CD4-positive, CD25-positive, alpha-beta regulatory T cell (primary cell): Measurements from ENCODE around the gene CKMT2. TPM values are rescaled to one million over a fixed set of nuclear protein-coding genes. Genes with fewer than 3 reads are reported as not detected.

ENCODE experiments used
- ATAC-seq, 2 donors: fragments of 150-1000 bp; cut with Tn5 transposase; one replicate each; pipeline ENCODE4 v1.10.0; 2021; ENCODE audit warnings: low read depth in 2 of 2, moderate number of reproducible peaks in 2 of 2, moderate library complexity in 1 of 2
- DNase-seq, 3 donors: peaks; one replicate each; pipeline versions ENCODE4 v3.0.0 to v3.0.0-alpha.2; 2012 to 2022; ENCODE audit warnings: mixed read lengths in 1 of 3
- H3K27ac ChIP-seq: one replicate; pipeline ENCODE4 v1.7.0; 2013; ENCODE audit warnings: mild to moderate bottlenecking, low read length; ENCODE audit not compliant: insufficient read depth, poor library complexity, severe bottlenecking
- H3K27me3 ChIP-seq: one replicate; pipeline ENCODE4 v1.7.0; 2013; ENCODE audit warnings: low read length; ENCODE audit not compliant: control insufficient read depth, insufficient read depth
- H3K36me3 ChIP-seq: one replicate; pipeline ENCODE4 v1.7.0; 2013; ENCODE audit warnings: mild to moderate bottlenecking, low read length, moderate library complexity; ENCODE audit not compliant: control insufficient read depth, insufficient read depth
- H3K4me1 ChIP-seq: 2 replicates; pipeline ENCODE4 v1.7.0; 2013; ENCODE audit warnings: mild to moderate bottlenecking, low read length; ENCODE audit not compliant: insufficient read depth, control insufficient read depth, poor library complexity, severe bottlenecking
- H3K4me3 ChIP-seq: one replicate; pipeline ENCODE4 v1.7.0; 2013; ENCODE audit warnings: low read depth, mild to moderate bottlenecking, low read length, moderate library complexity
- H3K9me3 ChIP-seq, 2 experiments: 1 replicate in 1 of 2; 2 replicates in 1 of 2; pipeline ENCODE4 v1.7.0; 2013; ENCODE audit warnings: low read length in 2 of 2, mild to moderate bottlenecking in 1 of 2, moderate library complexity in 1 of 2; ENCODE audit not compliant: control insufficient read depth in 2 of 2
- H3K27ac Mint-ChIP-seq, 3 donors: one replicate each; pipeline ENCODE4 v1.8.0; 2020 to 2022; ENCODE audit warnings: mild to moderate bottlenecking in 3 of 3, mixed read lengths in 3 of 3, moderate library complexity in 2 of 3
- H3K27me3 Mint-ChIP-seq: one replicate; pipeline ENCODE4 v1.8.0; 2022; ENCODE audit warnings: mild to moderate bottlenecking, mixed read lengths
- H3K36me3 Mint-ChIP-seq: one replicate; pipeline ENCODE4 v1.8.0; 2020; ENCODE audit warnings: mixed read lengths
- H3K4me1 Mint-ChIP-seq, 4 donors: one replicate each; pipeline ENCODE4 v1.8.0; 2020 to 2022; ENCODE audit warnings: mixed read lengths in 4 of 4, mild to moderate bottlenecking in 1 of 4
- H3K4me3 Mint-ChIP-seq, 4 donors: one replicate each; pipeline ENCODE4 v1.8.0; 2020 to 2022; ENCODE audit warnings: mild to moderate bottlenecking in 4 of 4, mixed read lengths in 4 of 4, moderate library complexity in 3 of 4
- H3K9me3 Mint-ChIP-seq, 7 donors: one replicate each; pipeline ENCODE4 v1.8.0; 2020 to 2022; ENCODE audit warnings: mixed read lengths in 7 of 7, mild to moderate bottlenecking in 3 of 7, moderate library complexity in 2 of 7
- polyA plus RNA-seq, 4 donors: library from polyadenylated mRNA; unstranded; fragments of 300-500 nt; fragmentation: Illumina TruSeq; gene quantifications; one replicate each; pipeline ENCODE4 v1.2.3, GENCODE V29; 2021
- total RNA-seq: library from RNA; stranded (reverse); gene quantifications from one replicate; pipeline ENCODE4 v1.2.3, GENCODE V29; 2022

The CKMT2 gene
- total and polyA plus RNA-seq, 5 donors from 2014 or later, result 0.25 TPM; not detected in 4

- ATAC-seq (no peak), DNase-seq (peak in 1 of 3 donors; percentile 12)
- no peak overlapping the region for H3K4me3 Mint-ChIP-seq
- H3K4me1 Mint-ChIP-seq, result peaks cover 0 to 10% (median 3%) of the 10 kb centered on the region in 4 donors
- H3K27ac Mint-ChIP-seq, result peak overlapping the region in 1 of 3 donors; percentile 28
- Histone ChIP-seq H3K36me3 (no peaks in the 10 kb centered on the region), H3K27me3 (no peaks in the 10 kb centered on the region), H3K27ac (no peak overlapping the region), H3K9me3 (no peaks in the 10 kb centered on the region), H3K4me1 (peaks cover 9% of the 10 kb centered on the region), H3K4me3 (no peak overlapping the region)
- peaks cover 0 to 1% (median 0%) of the 10 kb centered on the region in 7 donors for H3K9me3 Mint-ChIP-seq
- H3K27me3 Mint-ChIP-seq, result peaks cover 4% of the 10 kb centered on the region
- peaks cover 5% of the 10 kb centered on the region for H3K36me3 Mint-ChIP-seq
These were observed 1.7 kb downstream of the CKMT2 start for GRCh38 chr5:81234801-81235200.

GRCh38 chr5:81235287-81236072 is 2.4 kb downstream of the CKMT2 start:
- peaks cover 0 to 10% (median 3%) of the 10 kb centered on the region in 4 donors for H3K4me1 Mint-ChIP-seq
- H3K4me3 Mint-ChIP-seq, result no peak overlapping the region
- H3K27ac Mint-ChIP-seq, result no peak overlapping the region
- Histone ChIP-seq H3K27me3 (no peaks in the 10 kb centered on the region), H3K4me3 (no peak overlapping the region), H3K36me3 (no peaks in the 10 kb centered on the region), H3K4me1 (peaks cover 9% of the 10 kb centered on the region), H3K27ac (no peak overlapping the region), H3K9me3 (no peaks in the 10 kb centered on the region)
- H3K36me3 Mint-ChIP-seq, result peaks cover 5% of the 10 kb centered on the region
- no peak for DNase-seq
- peaks cover 0 to 1% (median 0%) of the 10 kb centered on the region in 7 donors for H3K9me3 Mint-ChIP-seq
- no peak for ATAC-seq
- peaks cover under 1% of the 10 kb centered on the region for H3K27me3 Mint-ChIP-seq

- Histone ChIP-seq H3K27ac (no peak overlapping the region), H3K36me3 (no peaks in the 10 kb centered on the region), H3K4me3 (no peak overlapping the region), H3K4me1 (peaks cover 9% of the 10 kb centered on the region), H3K27me3 (no peaks in the 10 kb centered on the region), H3K9me3 (no peaks in the 10 kb centered on the region)
- DNase-seq (no peak), ATAC-seq (no peak)
- Mint-ChIP-seq H3K9me3 (peaks cover 0 to 1% (median 0%) of the 10 kb centered on the region in 7 donors), H3K4me1 (peaks cover 0 to 10% (median 3%) of the 10 kb centered on the region in 4 donors), H3K27me3 (no peaks in the 10 kb centered on the region), H3K27ac (peak overlapping the region in 1 of 3 donors; percentile 4), H3K4me3 (no peak overlapping the region), H3K36me3 (peaks cover 10% of the 10 kb centered on the region)
These were observed 5.3 kb downstream of the CKMT2 start for GRCh38 chr5:81238460-81238859.

GRCh38 chr5:81239613-81240012 is 6.5 kb downstream of the CKMT2 start:
- peaks cover 0 to 1% (median 0%) of the 10 kb centered on the region in 7 donors for H3K9me3 Mint-ChIP-seq
- H3K36me3 Mint-ChIP-seq, result peaks cover 10% of the 10 kb centered on the region
- no peak overlapping the region for H3K27ac Mint-ChIP-seq
- H3K27ac ChIP-seq, result no peak overlapping the region
- H3K4me1 Mint-ChIP-seq, result peaks cover 0 to 6% (median 3%) of the 10 kb centered on the region in 4 donors
- no peaks in the 10 kb centered on the region for H3K9me3 ChIP-seq
- H3K27me3 ChIP-seq, result no peaks in the 10 kb centered on the region
- peaks cover 5% of the 10 kb centered on the region for H3K4me1 ChIP-seq
- DNase-seq, result no peak
- H3K36me3 ChIP-seq, result no peaks in the 10 kb centered on the region
- no peak overlapping the region for H3K4me3 Mint-ChIP-seq
- ATAC-seq, result no peak
- H3K27me3 Mint-ChIP-seq, result no peaks in the 10 kb centered on the region
- no peak overlapping the region for H3K4me3 ChIP-seq

GRCh38 chr5:81241001-81241400 is 7.9 kb downstream of the CKMT2 start:
- peaks cover 0 to 1% (median 0%) of the 10 kb centered on the region in 7 donors for H3K9me3 Mint-ChIP-seq
- H3K27ac Mint-ChIP-seq, result no peak overlapping the region
- peaks cover 15% of the 10 kb centered on the region for H3K36me3 Mint-ChIP-seq
- Histone ChIP-seq H3K9me3 (no peaks in the 10 kb centered on the region), H3K36me3 (no peaks in the 10 kb centered on the region), H3K27ac (no peak overlapping the region), H3K27me3 (no peaks in the 10 kb centered on the region), H3K4me1 (no peaks in the 10 kb centered on the region), H3K4me3 (no peak overlapping the region)
- no peaks in the 10 kb centered on the region for H3K27me3 Mint-ChIP-seq
- H3K4me1 Mint-ChIP-seq, result peaks cover 0 to 4% (median 1%) of the 10 kb centered on the region in 4 donors
- DNase-seq (no peak), ATAC-seq (no peak)
- H3K4me3 Mint-ChIP-seq, result no peak overlapping the region

- no peaks in the 10 kb centered on the region for H3K36me3 ChIP-seq
- Mint-ChIP-seq H3K9me3 (peaks cover 0 to 1% (median 0%) of the 10 kb centered on the region in 7 donors), H3K4me3 (no peak overlapping the region), H3K27ac (peak overlapping the region in 1 of 3 donors; percentile 49), H3K27me3 (no peaks in the 10 kb centered on the region), H3K36me3 (peaks cover 16% of the 10 kb centered on the region), H3K4me1 (peaks cover 0 to 4% (median 1%) of the 10 kb centered on the region in 4 donors)
- no peaks in the 10 kb centered on the region for H3K4me1 ChIP-seq
- H3K9me3 ChIP-seq, result no peaks in the 10 kb centered on the region
- no peak overlapping the region for H3K27ac ChIP-seq
- H3K4me3 ChIP-seq, result no peak overlapping the region
- DNase-seq (no peak), ATAC-seq (no peak)
- no peaks in the 10 kb centered on the region for H3K27me3 ChIP-seq
These were observed 9.0 kb downstream of the CKMT2 start for GRCh38 chr5:81241961-81242648.

GRCh38 chr5:81242906-81243436 is 9.8 kb downstream of the CKMT2 start:
- Mint-ChIP-seq H3K4me1 (peaks cover 0 to 4% (median 1%) of the 10 kb centered on the region in 4 donors), H3K27ac (peak overlapping the region in 1 of 3 donors; percentile 48), H3K36me3 (peaks cover 16% of the 10 kb centered on the region), H3K9me3 (peaks cover 0 to 1% (median 0%) of the 10 kb centered on the region in 7 donors), H3K4me3 (no peak overlapping the region), H3K27me3 (no peaks in the 10 kb centered on the region)
- Histone ChIP-seq H3K36me3 (no peaks in the 10 kb centered on the region), H3K4me3 (no peak overlapping the region), H3K4me1 (no peaks in the 10 kb centered on the region), H3K27ac (no peak overlapping the region), H3K9me3 (no peaks in the 10 kb centered on the region), H3K27me3 (no peaks in the 10 kb centered on the region)
- ATAC-seq (no peak), DNase-seq (no peak)
